ENCODE data around the gene TBC1D8.

The TBC1D8 gene

DNA sequence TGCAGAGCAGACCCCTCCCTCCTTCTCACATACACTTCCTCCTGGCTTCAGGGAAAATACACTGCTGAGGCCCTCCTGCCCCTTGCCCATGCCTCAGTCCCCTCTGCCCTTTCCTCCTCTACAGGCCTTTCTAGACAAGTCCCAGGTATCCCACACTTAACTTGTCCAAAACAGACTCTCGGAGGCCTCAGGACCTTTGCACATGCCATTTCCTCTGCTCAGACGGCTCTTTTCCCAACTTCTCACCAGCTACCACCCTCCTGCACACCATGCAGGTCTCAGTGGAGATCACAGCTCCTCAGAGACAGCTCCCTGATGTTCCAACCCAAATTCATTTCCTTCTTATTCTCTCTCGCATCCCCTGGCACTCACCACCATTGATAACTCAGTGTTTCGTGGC, 11.7 kb downstream of the TBC1D8 start:
- no peak for DNase-seq (ENCODE audit: low read depth)
- H3K4me3 ChIP-seq (ENCODE audit: low read depth, low read length), result no peak overlapping the region
- TF ChIP-seq, protein P1, sequence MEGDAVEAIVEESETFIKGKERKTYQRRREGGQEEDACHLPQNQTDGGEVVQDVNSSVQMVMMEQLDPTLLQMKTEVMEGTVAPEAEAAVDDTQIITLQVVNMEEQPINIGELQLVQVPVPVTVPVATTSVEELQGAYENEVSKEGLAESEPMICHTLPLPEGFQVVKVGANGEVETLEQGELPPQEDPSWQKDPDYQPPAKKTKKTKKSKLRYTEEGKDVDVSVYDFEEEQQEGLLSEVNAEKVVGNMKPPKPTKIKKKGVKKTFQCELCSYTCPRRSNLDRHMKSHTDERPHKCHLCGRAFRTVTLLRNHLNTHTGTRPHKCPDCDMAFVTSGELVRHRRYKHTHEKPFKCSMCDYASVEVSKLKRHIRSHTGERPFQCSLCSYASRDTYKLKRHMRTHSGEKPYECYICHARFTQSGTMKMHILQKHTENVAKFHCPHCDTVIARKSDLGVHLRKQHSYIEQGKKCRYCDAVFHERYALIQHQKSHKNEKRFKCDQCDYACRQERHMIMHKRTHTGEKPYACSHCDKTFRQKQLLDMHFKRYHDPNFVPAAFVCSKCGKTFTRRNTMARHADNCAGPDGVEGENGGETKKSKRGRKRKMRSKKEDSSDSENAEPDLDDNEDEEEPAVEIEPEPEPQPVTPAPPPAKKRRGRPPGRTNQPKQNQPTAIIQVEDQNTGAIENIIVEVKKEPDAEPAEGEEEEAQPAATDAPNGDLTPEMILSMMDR (IDR thresholded peaks at IDR 0.05; ENCODE audit: low read depth, low read length, missing control alignments), result no peak

DNA sequence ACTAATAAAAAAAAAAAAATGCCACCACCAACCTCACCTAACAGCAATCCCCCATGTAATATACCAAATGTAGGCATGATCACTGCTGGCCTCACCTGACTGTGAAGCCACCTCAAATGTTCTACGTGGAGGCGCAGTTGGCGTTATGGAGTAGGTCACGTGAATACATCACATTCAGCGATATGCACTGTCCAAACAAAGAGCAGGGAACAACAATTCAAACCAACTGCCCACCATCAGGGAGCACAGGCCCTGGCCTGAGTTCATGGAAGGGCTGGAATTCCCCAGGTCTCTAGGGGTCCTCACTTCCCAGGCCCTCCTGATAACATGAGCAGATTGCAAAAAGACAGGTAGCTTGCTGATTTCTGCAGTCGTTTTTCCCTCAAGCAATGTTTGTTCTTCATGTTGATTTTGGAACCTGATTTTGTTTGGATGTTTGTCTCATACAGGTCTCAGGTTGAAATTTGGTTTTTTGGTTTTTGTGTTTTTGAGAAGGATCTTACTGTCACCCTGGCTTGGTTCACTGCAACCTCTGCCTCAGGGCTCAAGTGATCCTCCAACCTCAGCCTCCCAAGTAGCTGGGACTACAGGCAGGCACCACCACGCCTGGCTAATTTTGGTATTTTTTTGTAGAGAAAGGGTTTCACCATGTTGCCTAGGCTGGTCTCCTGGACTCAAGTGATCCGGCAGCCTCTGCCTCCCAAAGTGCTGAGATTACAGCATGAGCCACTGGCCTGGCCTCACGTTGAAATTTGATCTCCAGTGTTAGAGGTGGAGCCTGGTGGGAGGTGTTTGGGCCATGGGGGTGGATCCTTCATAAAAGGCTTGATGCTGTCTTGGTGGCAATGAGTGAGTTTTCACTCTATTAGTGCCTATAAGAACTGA, 15.5 kb downstream of the TBC1D8 start:
- DNase-seq (ENCODE audit: low read depth), result no peak
- H3K4me3 ChIP-seq (ENCODE audit: low read depth, low read length), result no peak overlapping the region
- TF ChIP-seq, protein P1 (IDR thresholded peaks at IDR 0.05; ENCODE audit: low read depth, low read length, missing control alignments), result no peak

DNA sequence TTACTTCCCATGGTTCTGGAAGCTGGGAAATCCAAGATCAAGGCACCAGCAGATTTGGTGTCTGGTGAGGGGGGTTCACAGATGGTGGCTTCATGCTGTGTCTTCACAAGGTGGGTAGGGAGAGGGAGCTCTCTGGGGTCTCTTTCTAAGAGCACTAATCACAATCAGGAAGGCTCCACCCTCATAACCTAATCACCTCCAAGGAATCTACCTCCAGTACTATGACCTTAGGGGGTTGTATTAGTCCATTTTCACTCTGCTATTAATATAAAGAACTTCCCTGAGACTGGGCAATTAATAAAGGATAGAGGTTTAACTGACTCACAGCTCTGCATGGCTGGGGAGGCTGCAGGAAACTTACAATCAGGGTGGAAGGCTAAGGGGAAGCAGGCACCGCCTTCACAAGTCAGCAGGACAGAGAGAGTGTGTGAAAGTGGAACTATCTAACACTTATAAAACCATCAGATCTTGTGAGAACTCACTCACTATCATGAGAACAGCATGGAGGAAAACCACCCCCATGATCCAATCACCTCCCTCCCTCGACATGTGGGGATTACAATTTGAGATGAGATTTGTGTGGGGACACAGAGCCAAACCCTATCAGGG, 17.6 kb downstream of the TBC1D8 start:
- TF ChIP-seq, protein P1 (IDR thresholded peaks at IDR 0.05; ENCODE audit: low read depth, low read length, missing control alignments), result no peak
- no peak overlapping the region for H3K4me3 ChIP-seq (ENCODE audit: low read depth, low read length)
- no peak for DNase-seq (ENCODE audit: low read depth)

DNA sequence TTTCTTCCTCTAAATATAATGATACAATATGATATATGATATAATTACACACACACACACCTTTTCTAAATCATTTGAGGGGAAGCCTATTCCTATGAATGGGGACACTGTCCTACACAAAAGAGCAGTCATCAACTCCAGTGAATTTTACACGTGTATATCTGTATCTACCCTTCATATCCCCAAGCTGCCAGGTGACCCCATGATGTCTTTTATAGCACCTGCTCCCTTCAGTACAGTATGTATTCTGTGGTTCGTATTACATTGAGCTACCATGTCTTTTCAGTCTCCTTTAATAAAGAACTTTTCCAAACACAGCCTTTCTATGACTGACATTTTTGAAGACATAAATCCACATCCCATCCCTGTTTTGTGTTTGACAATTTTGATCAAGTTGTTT, 19.0 kb downstream of the TBC1D8 start:
- no peak for DNase-seq (ENCODE audit: low read depth)
- H3K4me3 ChIP-seq (ENCODE audit: low read depth, low read length), result no peak overlapping the region
- TF ChIP-seq, protein P1 (IDR thresholded peaks at IDR 0.05; ENCODE audit: low read depth, low read length, missing control alignments), result no peak

DNA sequence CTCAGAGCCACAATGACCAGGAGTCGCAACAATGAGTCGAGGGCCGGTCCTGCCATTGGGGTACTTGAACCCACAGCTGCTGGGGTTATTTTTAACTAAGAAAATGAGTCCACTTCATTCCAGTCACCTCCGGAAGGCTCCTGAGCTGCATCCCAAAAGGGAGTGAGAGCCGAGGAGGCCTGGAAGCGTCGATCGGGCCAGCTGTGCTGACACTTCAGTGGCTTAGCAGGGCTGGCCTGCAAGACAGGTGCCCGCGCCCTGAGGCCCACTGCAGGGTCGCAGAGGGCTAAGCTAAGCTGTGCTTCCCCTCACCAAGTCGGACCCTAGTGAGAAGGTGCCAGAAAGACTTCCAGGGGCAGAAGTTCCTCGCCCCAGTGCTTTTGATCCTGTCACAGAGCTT, 21.1 kb downstream of the TBC1D8 start:
- no peak for DNase-seq (ENCODE audit: low read depth)
- TF ChIP-seq, protein P1 (IDR thresholded peaks at IDR 0.05; ENCODE audit: low read depth, low read length, missing control alignments), result no peak
- no peak overlapping the region for H3K4me3 ChIP-seq (ENCODE audit: low read depth, low read length)

DNA sequence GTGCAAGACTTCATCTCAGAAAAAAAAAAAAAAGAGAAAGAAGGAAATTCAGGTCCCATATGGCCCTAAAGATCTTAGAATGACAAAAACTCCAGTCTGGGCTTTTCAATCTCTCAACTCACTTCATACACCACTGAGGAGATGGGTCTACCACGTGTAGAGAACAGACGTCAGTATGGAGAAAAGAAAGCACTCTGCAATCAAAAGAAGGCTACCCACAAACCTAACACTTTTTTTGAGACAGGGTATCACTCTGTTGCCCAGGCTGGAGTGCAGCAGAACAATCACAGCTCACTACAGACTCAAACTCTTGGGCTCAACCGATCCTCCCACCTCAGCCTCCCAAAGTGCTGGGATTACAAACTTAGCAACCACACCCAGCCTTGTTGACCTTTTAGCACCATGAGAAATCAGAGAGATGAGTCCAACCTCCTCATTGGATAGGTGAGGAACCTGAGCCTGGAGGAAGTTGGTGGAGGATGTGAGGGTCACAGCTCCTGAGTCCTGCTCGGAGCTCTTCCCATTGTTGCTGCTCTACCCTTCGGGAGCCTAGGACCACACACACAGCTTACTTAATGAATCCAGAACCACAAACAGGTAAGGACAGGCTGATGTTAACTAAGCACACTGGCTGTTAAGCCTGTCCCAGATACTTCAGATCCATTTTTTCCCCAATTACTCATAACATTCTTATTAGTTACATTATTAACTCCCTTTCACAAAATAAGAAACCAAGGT, 23.7 kb downstream of the TBC1D8 start:
- H3K4me3 ChIP-seq (ENCODE audit: low read depth, low read length), result no peak overlapping the region
- DNase-seq (ENCODE audit: low read depth), result no peak
- TF ChIP-seq, protein P1 (IDR thresholded peaks at IDR 0.05; ENCODE audit: low read depth, low read length, missing control alignments), result no peak
